D721Med (cell line): ENCODE results near the gene ZNF569.

Source experiments
- DNase-seq: peaks from one replicate; pipeline ENCODE4 v3.0.0; 2011; ENCODE audit warnings: low spot score; ENCODE audit not compliant: insufficient read length
- FAIRE-seq: peaks from 2 replicates; lab custom pipeline; 2011; peaks lifted over from hg19 to GRCh38; lab: Jason Lieb, UNC
- CTCF ChIP-seq: IDR thresholded peaks from 2 replicates; pipeline ENCODE4 v1.5.1; 2012; ENCODE audit warnings: mild to moderate bottlenecking, control low read depth; ENCODE audit not compliant: insufficient read depth; ENCODE audit errors: missing control alignments

ZNF569 gene

GRCh38 chr19:37492213-37492612 lies 25.0 kb upstream of the ZNF569 start:
- no peak for FAIRE-seq

DNA sequence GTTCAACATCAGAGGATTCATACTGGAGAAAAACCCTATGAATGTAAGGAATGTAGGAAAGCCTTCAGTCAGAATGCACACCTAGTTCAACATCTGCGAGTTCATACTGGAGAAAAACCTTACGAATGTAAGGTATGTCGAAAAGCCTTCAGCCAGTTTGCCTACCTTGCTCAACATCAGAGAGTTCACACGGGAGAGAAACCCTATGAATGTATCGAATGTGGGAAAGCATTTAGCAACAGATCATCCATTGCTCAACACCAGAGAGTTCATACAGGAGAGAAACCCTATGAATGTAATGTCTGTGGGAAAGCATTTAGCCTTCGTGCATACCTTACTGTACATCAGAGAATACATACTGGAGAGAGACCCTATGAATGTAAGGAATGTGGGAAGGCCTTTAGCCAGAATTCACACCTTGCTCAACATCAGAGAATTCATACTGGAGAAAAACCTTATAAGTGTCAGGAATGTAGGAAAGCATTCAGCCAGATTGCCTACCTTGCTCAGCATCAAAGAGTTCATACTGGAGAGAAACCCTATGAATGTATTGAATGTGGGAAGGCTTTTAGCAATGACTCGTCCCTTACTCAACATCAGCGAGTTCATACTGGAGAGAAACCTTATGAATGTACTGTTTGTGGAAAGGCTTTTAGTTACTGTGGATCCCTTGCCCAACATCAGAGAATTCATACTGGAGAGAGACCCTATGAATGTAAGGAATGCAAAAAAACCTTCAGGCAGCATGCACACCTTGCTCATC lies 17.3 kb upstream of the ZNF569 start:
- TF ChIP-seq CTCF, result no peak
- no peak for FAIRE-seq
- DNase-seq, result no peak

More at GRCh38 chr19:37492213-37492612, 25.0 kb upstream of the ZNF569 start:
- no peak for DNase-seq
- TF ChIP-seq CTCF, result no peak

GRCh38 chr19:37472165-37472564 lies 4.9 kb upstream of the ZNF569 start:
- FAIRE-seq (no peak), DNase-seq (no peak)
- TF ChIP-seq CTCF, result no peak

DNA sequence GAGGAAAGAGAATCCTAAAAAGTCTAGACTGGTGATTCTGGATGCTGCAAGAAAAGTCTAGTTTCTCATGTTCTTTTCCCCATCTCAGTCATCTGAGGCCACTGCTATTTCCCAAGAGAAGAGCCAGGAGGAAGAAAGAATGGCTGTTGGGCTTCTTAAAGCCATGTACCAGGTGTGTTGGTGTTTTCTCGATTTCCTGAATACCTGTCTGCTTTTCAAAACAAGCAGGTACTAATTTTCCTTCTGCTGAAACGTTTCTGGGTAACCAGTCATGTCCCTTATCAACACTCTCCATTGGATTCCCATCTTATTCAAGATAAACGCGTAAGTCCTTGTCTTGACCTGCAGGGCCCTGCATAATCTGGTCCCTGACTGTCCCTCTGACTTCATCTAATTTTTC lies 3.0 kb upstream of the ZNF569 start:
- FAIRE-seq (no peak), DNase-seq (no peak)
- no peak for TF ChIP-seq CTCF

- DNase-seq (peak; percentile 25), FAIRE-seq (no peak)
Measured at GRCh38 chr19:37468961-37469777, 1.9 kb upstream of the ZNF569 start, which contains the start of gene ZNF570. ZNF570 (plus strand) TSS chr19:37469356; CDS start chr19:37470355, 999 bp downstream.

GRCh38 chr19:37467608-37468090 lies 405 bp upstream of the ZNF569 start:
- no peak for TF ChIP-seq CTCF
- FAIRE-seq (no peak), DNase-seq (no peak)

More at GRCh38 chr19:37468961-37469777, 1.9 kb upstream of the ZNF569 start, which contains the start of gene ZNF570:
- no peak for TF ChIP-seq CTCF
